Measurements from ENCODE around the gene ZNF595.
A peak's percentile ranks its signal among the peaks of the same experiment; 100 is the strongest.
"Not testable (repeated sequence)": the region's sequence is repeated elsewhere in the genome, so short reads cannot be mapped to it uniquely, and the experiment has no call there.

The ZNF595 gene

GRCh38 chr4:51253-51652 lies 1.9 kb upstream of the ZNF595 start:
- ATAC-seq = peak; percentile 2
- H3K4me1 Mint-ChIP-seq, H3K4me3 Mint-ChIP-seq, H3K9me3 Mint-ChIP-seq, H3K27me3 Mint-ChIP-seq, H3K27ac Mint-ChIP-seq: not testable (repeated sequence)
- DNase-seq = peak in 1 of 2 donors; percentile 14

- peak; percentile 84 for ATAC-seq
- not testable (repeated sequence) for H3K9me3 Mint-ChIP-seq, H3K4me1 Mint-ChIP-seq, H3K27ac Mint-ChIP-seq, H3K27me3 Mint-ChIP-seq, H3K4me3 Mint-ChIP-seq
- peak; percentile 26 to 55 for DNase-seq
Measured at GRCh38 chr4:51655-52277, 1.4 kb upstream of the ZNF595 start.

- not testable (repeated sequence) for H3K4me3 Mint-ChIP-seq, H3K9me3 Mint-ChIP-seq, H3K27me3 Mint-ChIP-seq, DNase-seq, H3K4me1 Mint-ChIP-seq, H3K27ac Mint-ChIP-seq
- ATAC-seq = peak; percentile 11
Measured at GRCh38 chr4:53521-53920, 400 bp downstream of the ZNF595 start.

- not testable (repeated sequence) for H3K27ac Mint-ChIP-seq, ATAC-seq, DNase-seq, H3K27me3 Mint-ChIP-seq, H3K4me1 Mint-ChIP-seq, H3K4me3 Mint-ChIP-seq
- H3K9me3 Mint-ChIP-seq = peaks cover 12 to 13% of the 10 kb centered on the region in 2 donors
Measured at GRCh38 chr4:64733-65132, 11.6 kb downstream of the ZNF595 start.

- ATAC-seq (no peak), DNase-seq (no peak)
- Mint-ChIP-seq H3K27ac (no peak overlapping the region), H3K9me3 (peaks cover 53 to 61% of the 10 kb centered on the region in 2 donors), H3K27me3 (no peaks in the 10 kb centered on the region), H3K4me1 (no peaks in the 10 kb centered on the region), H3K4me3 (no peak overlapping the region)
Measured at GRCh38 chr4:71830-72229, 18.7 kb downstream of the ZNF595 start.

GRCh38 chr4:85951-86350 lies 32.8 kb downstream of the ZNF595 start:
- no peak overlapping the region for H3K27ac Mint-ChIP-seq

GRCh38 chr4:86559-87324 lies 33.6 kb downstream of the ZNF595 start:
- not testable (repeated sequence) for H3K4me1 Mint-ChIP-seq, H3K27me3 Mint-ChIP-seq, ATAC-seq, H3K4me3 Mint-ChIP-seq, DNase-seq, H3K27ac Mint-ChIP-seq
- peaks cover 46 to 62% of the 10 kb centered on the region in 2 donors for H3K9me3 Mint-ChIP-seq

More at GRCh38 chr4:85951-86350, 32.8 kb downstream of the ZNF595 start:
- no peak for DNase-seq
- Mint-ChIP-seq H3K27me3 (no peaks in the 10 kb centered on the region), H3K4me3 (no peak overlapping the region), H3K4me1 (no peaks in the 10 kb centered on the region), H3K9me3 (peaks cover 44 to 59% of the 10 kb centered on the region in 2 donors)
- ATAC-seq = no peak

GRCh38 chr4:98386-98785 lies 45.3 kb downstream of the ZNF595 start:
- H3K9me3 Mint-ChIP-seq = peaks cover 34 to 45% of the 10 kb centered on the region in 2 donors

GRCh38 chr4:99863-100262 lies 46.7 kb downstream of the ZNF595 start:
- H3K27ac Mint-ChIP-seq = no peak overlapping the region
- H3K27me3 Mint-ChIP-seq = peaks cover 7% of the 10 kb centered on the region
- DNase-seq (no peak), ATAC-seq (no peak)
- H3K4me1 Mint-ChIP-seq = no peaks in the 10 kb centered on the region
- H3K9me3 Mint-ChIP-seq = peaks cover 28 to 47% of the 10 kb centered on the region in 2 donors
- no peak overlapping the region for H3K4me3 Mint-ChIP-seq

More at GRCh38 chr4:98386-98785, 45.3 kb downstream of the ZNF595 start:
- H3K4me1 Mint-ChIP-seq = no peaks in the 10 kb centered on the region
- DNase-seq = no peak
- no peak overlapping the region for H3K27ac Mint-ChIP-seq
- H3K4me3 Mint-ChIP-seq = no peak overlapping the region
- no peaks in the 10 kb centered on the region for H3K27me3 Mint-ChIP-seq
- no peak for ATAC-seq

- H3K27me3 Mint-ChIP-seq = peaks cover 76% of the 10 kb centered on the region
- no peak for ATAC-seq
Measured at GRCh38 chr4:107083-107443, 53.9 kb downstream of the ZNF595 start.

GRCh38 chr4:107444-108429 lies 54.6 kb downstream of the ZNF595 start:
- peak overlapping the region in 1 of 2 donors; percentile 5 for H3K4me3 Mint-ChIP-seq
- H3K9me3 Mint-ChIP-seq = peaks cover 45 to 81% of the 10 kb centered on the region in 2 donors
- ATAC-seq (no peak), DNase-seq (no peak)
- no peak overlapping the region for H3K27ac Mint-ChIP-seq
- H3K27me3 Mint-ChIP-seq = peaks cover 76% of the 10 kb centered on the region
- peaks cover 4% of the 10 kb centered on the region for H3K4me1 Mint-ChIP-seq

More at GRCh38 chr4:107083-107443, 53.9 kb downstream of the ZNF595 start:
- no peak overlapping the region for H3K27ac Mint-ChIP-seq
- H3K4me1 Mint-ChIP-seq = peaks cover 4% of the 10 kb centered on the region
- no peak for DNase-seq
- H3K9me3 Mint-ChIP-seq = peaks cover 47 to 86% of the 10 kb centered on the region in 2 donors
- H3K4me3 Mint-ChIP-seq = no peak overlapping the region

- H3K4me3 Mint-ChIP-seq = no peak overlapping the region
- no peak overlapping the region for H3K27ac Mint-ChIP-seq
- DNase-seq = no peak
- H3K4me1 Mint-ChIP-seq = peaks cover 11% of the 10 kb centered on the region
- ATAC-seq = no peak
- H3K9me3 Mint-ChIP-seq = peaks cover 55 to 71% of the 10 kb centered on the region in 2 donors
- H3K27me3 Mint-ChIP-seq = peaks cover 42% of the 10 kb centered on the region
Measured at GRCh38 chr4:112771-113170, 59.6 kb downstream of the ZNF595 start.

- no peak for ATAC-seq
- H3K4me1 Mint-ChIP-seq = peaks cover 7% of the 10 kb centered on the region
- no peak for DNase-seq
- H3K9me3 Mint-ChIP-seq = peaks cover 46 to 64% of the 10 kb centered on the region in 2 donors
- H3K4me3 Mint-ChIP-seq = no peak overlapping the region
- H3K27ac Mint-ChIP-seq = no peak overlapping the region
- H3K27me3 Mint-ChIP-seq = peaks cover 33% of the 10 kb centered on the region
Measured at GRCh38 chr4:113732-114131, 60.6 kb downstream of the ZNF595 start.

GRCh38 chr4:114149-114548 lies 61.0 kb downstream of the ZNF595 start:
- DNase-seq (no peak), ATAC-seq (no peak)
- H3K27me3 Mint-ChIP-seq = peaks cover 28% of the 10 kb centered on the region
- peaks cover 7% of the 10 kb centered on the region for H3K4me1 Mint-ChIP-seq
- peaks cover 42 to 60% of the 10 kb centered on the region in 2 donors for H3K9me3 Mint-ChIP-seq
- no peak overlapping the region for H3K4me3 Mint-ChIP-seq
- H3K27ac Mint-ChIP-seq = no peak overlapping the region

- DNase-seq = no peak
- H3K27me3 Mint-ChIP-seq = peaks cover 5% of the 10 kb centered on the region
- no peak overlapping the region for H3K4me3 Mint-ChIP-seq
- H3K9me3 Mint-ChIP-seq = peaks cover 34 to 46% of the 10 kb centered on the region in 2 donors
- H3K27ac Mint-ChIP-seq = no peak overlapping the region
- peaks cover 18% of the 10 kb centered on the region for H3K4me1 Mint-ChIP-seq
- ATAC-seq = peak; percentile 26
Measured at GRCh38 chr4:116499-116898, 63.4 kb downstream of the ZNF595 start.

All from stimulated activated naive CD8-positive, alpha-beta T cell treated with anti-CD3 and anti-CD28 coated beads, Interleukin-15, amount 100 ng/mL, for 72 hours (primary cell).